H1 (cell line): ENCODE measurements around the gene CEP57. TPM values are rescaled to one million over a fixed set of nuclear protein-coding genes. Genes with fewer than 3 reads are reported as not detected.

ENCODE experiments used
- CTCF ChIA-PET: fragments of 300-600 bp; sonication (Branson Sonifier 250); formaldehyde crosslinking; loops from one replicate; lab custom pipeline; 2021; ENCODE audit not compliant: partially characterized antibody; lab: Charles Lee
- POLR2A ChIA-PET: fragments of 300-600 bp; sonication (Branson Sonifier 250); formaldehyde crosslinking; loops from one replicate; lab custom pipeline; 2021; ENCODE audit warnings: inconsistent platforms; ENCODE audit not compliant: partially characterized antibody; lab: Charles Lee
- DNase-seq, 2 experiments: peaks; one replicate each; pipeline versions ENCODE4 v3.0.0 to v3.0.0-alpha.2; 2010 to 2022; ENCODE audit warnings: low spot score in 2 of 2, low read depth in 1 of 2, mixed read lengths in 1 of 2
- FAIRE-seq: peaks from 2 replicates; lab custom pipeline; 2011; peaks lifted over from hg19 to GRCh38; lab: Jason Lieb, UNC
- H2AFZ ChIP-seq: 2 replicates; pipeline ENCODE4 v1.8.1; 2012; ENCODE audit warnings: low read length, inconsistent platforms
- H2AK5ac ChIP-seq: 2 replicates; pipeline ENCODE4 v1.6.1; 2013; ENCODE audit warnings: low read depth, low read length
- H2BK120ac ChIP-seq: replicated peaks from 2 replicates; pipeline ENCODE3; 2013; ENCODE audit warnings: low read depth, low read length, inconsistent platforms
- H2BK12ac ChIP-seq: 2 replicates; pipeline ENCODE4 v1.6.1; 2013; ENCODE audit warnings: low read depth, low read length
- H2BK15ac ChIP-seq: 2 replicates; pipeline ENCODE4 v1.6.1; 2013; ENCODE audit warnings: low read length
- H2BK20ac ChIP-seq: 2 replicates; pipeline ENCODE4 v1.6.1; 2013; ENCODE audit warnings: low read length
- H2BK5ac ChIP-seq: 2 replicates; pipeline ENCODE4 v1.6.1; 2013; ENCODE audit warnings: low read depth, low read length
- H3K14ac ChIP-seq: 2 replicates; pipeline ENCODE4 v1.6.1; 2013; ENCODE audit warnings: inconsistent platforms; ENCODE audit not compliant: insufficient read length
- H3K18ac ChIP-seq: 2 replicates; pipeline ENCODE4 v1.6.1; 2013; ENCODE audit warnings: low read length; ENCODE audit errors: extremely low read depth
- H3K23ac ChIP-seq: 2 replicates; pipeline ENCODE4 v1.6.1; 2013; ENCODE audit warnings: inconsistent platforms; ENCODE audit not compliant: insufficient read length
- H3K23me2 ChIP-seq: 2 replicates; pipeline ENCODE4 v1.6.1; 2013; ENCODE audit warnings: low read depth, low read length
- H3K27ac ChIP-seq: 2 replicates; pipeline ENCODE4 v1.6.1; 2011; ENCODE audit warnings: low read depth, low read length, inconsistent platforms
- H3K27me3 ChIP-seq, 4 experiments: replicated peaks in 1 of 4; 1 replicate in 1 of 4; 2 replicates in 3 of 4; pipeline versions ENCODE4 v1.6.1 to v1.8.1; 2011 to 2013; ENCODE audit warnings: low read length in 3 of 4, mild to moderate bottlenecking in 3 of 4, inconsistent platforms in 2 of 4, mixed read lengths in 2 of 4, moderate library complexity in 1 of 4; ENCODE audit not compliant: control insufficient read depth in 3 of 4, insufficient read depth in 3 of 4; ENCODE audit errors: extremely low read depth in 1 of 4
- H3K36me3 ChIP-seq, 4 experiments: 2 replicates each; pipeline versions ENCODE4 v1.6.1 to v1.8.1; 2011 to 2013; ENCODE audit warnings: mild to moderate bottlenecking in 4 of 4, low read length in 3 of 4, moderate library complexity in 2 of 4, control low read depth in 1 of 4, inconsistent platforms in 1 of 4; ENCODE audit not compliant: insufficient read depth in 4 of 4, control insufficient read depth in 2 of 4
- H3K4ac ChIP-seq: replicated peaks from 2 replicates; pipeline ENCODE3; 2013; ENCODE audit warnings: low read length, low read depth, mixed read lengths, inconsistent platforms; ENCODE audit not compliant: insufficient read length
- H3K4me1 ChIP-seq, 4 experiments: replicated peaks in 1 of 4; 1 replicate in 1 of 4; 2 replicates in 3 of 4; pipeline versions ENCODE4 v1.6.1 to v1.8.1; 2011 to 2013; ENCODE audit warnings: low read length in 3 of 4, inconsistent platforms in 2 of 4, mixed read lengths in 1 of 4; ENCODE audit not compliant: insufficient read depth in 4 of 4, control insufficient read depth in 3 of 4
- H3K4me2 ChIP-seq, 2 experiments: 2 replicates each; pipeline versions ENCODE4 v1.6.1 to v1.8.1; 2011 to 2013; ENCODE audit warnings: low read depth in 2 of 2, low read length in 2 of 2, control low read depth in 1 of 2, inconsistent platforms in 1 of 2, mild to moderate bottlenecking in 1 of 2; ENCODE audit not compliant: insufficient read depth in 1 of 2
- H3K4me3 ChIP-seq, 4 experiments: fragments of 200-600, 300-600 bp in 1 of 4; sonication (generic), shearing (Covaris generic), sonication (Bioruptor Twin) in 1 of 4; 2 replicates each; pipeline versions ENCODE4 v1.5.1 to v1.8.1; 2011 to 2016; ENCODE audit warnings: low read length in 4 of 4, low read depth in 3 of 4, control low read depth in 2 of 4, inconsistent platforms in 2 of 4, mild to moderate bottlenecking in 2 of 4, mixed read lengths in 1 of 4, moderate library complexity in 1 of 4; ENCODE audit not compliant: insufficient read depth in 2 of 4; ENCODE audit errors: extremely low read depth in 1 of 4
- H3K56ac ChIP-seq: replicated peaks from 2 replicates; pipeline ENCODE3; 2013; ENCODE audit warnings: low read depth, mild to moderate bottlenecking, mixed read lengths, low read length, inconsistent platforms; ENCODE audit not compliant: insufficient read length
- H3K79me1 ChIP-seq: 2 replicates; pipeline ENCODE4 v1.6.1; 2013; ENCODE audit warnings: low read depth, low read length, control low read depth
- H3K79me2 ChIP-seq, 2 experiments: 2 replicates each; pipeline versions ENCODE4 v1.6.1 to v1.8.1; 2012 to 2013; ENCODE audit warnings: low read length in 2 of 2, mild to moderate bottlenecking in 2 of 2, inconsistent platforms in 1 of 2; ENCODE audit not compliant: insufficient read depth in 2 of 2, control insufficient read depth in 1 of 2
- H3K9ac ChIP-seq, 4 experiments: replicated peaks in 1 of 4; 1 replicate in 1 of 4; 2 replicates in 3 of 4; pipeline versions ENCODE4 v1.6.1 to v1.8.1; 2011 to 2013; ENCODE audit warnings: low read depth in 3 of 4, low read length in 3 of 4, control low read depth in 2 of 4, mild to moderate bottlenecking in 2 of 4, moderate library complexity in 2 of 4, inconsistent platforms in 1 of 4; ENCODE audit errors: extremely low read depth in 1 of 4
- H3K9me3 ChIP-seq, 2 experiments: 2 replicates each; pipeline versions ENCODE4 v1.6.1 to v1.8.1; 2012 to 2013; ENCODE audit warnings: mild to moderate bottlenecking in 2 of 2, moderate library complexity in 2 of 2, control low read depth in 1 of 2, inconsistent platforms in 1 of 2, low read depth in 1 of 2, low read length in 1 of 2, mixed read lengths in 1 of 2; ENCODE audit not compliant: insufficient read depth in 2 of 2
- H4K20me1 ChIP-seq, 2 experiments: replicated peaks in 1 of 2; 2 replicates each; pipeline versions ENCODE3 to v1.8.1; 2011 to 2013; ENCODE audit warnings: inconsistent platforms in 2 of 2, low read length in 2 of 2, mild to moderate bottlenecking in 1 of 2; ENCODE audit not compliant: insufficient read depth in 2 of 2, control insufficient read depth in 1 of 2
- H4K5ac ChIP-seq: 2 replicates; pipeline ENCODE4 v1.6.1; 2013; ENCODE audit warnings: low read length, low read depth, mixed read lengths, inconsistent platforms; ENCODE audit not compliant: insufficient read length
- H4K8ac ChIP-seq: 2 replicates; pipeline ENCODE4 v1.8.0; 2013; ENCODE audit warnings: mild to moderate bottlenecking, moderate library complexity, low read length, inconsistent platforms; ENCODE audit not compliant: insufficient read depth; ENCODE audit errors: extremely low read depth
- H4K91ac ChIP-seq: replicated peaks from 2 replicates; pipeline ENCODE3; 2013; ENCODE audit warnings: low read length, mixed read lengths, inconsistent platforms; ENCODE audit not compliant: insufficient read length
- GTF2F1 ChIP-seq: IDR thresholded peaks from 2 replicates; pipeline ENCODE4 v1.6.1; 2012; ENCODE audit warnings: low read depth, low read length, improper control_type of control experiment, borderline replicate concordance
- KDM4A ChIP-seq: IDR thresholded peaks from one replicate; pipeline ENCODE4 v1.7.1; 2012; ENCODE audit warnings: low read depth, mild to moderate bottlenecking, moderate library complexity, low read length, inconsistent platforms; ENCODE audit not compliant: severe bottlenecking
- SIX5 ChIP-seq: IDR thresholded peaks from 2 replicates; pipeline ENCODE4 v1.6.1; 2011; ENCODE audit warnings: mild to moderate bottlenecking, low read depth, low read length
- WGBS, 2 experiments: shearing (Covaris generic) in 1 of 2; methylation state at CpG; one replicate each; pipeline versions ENCODE4 v1.1.6 to v1.1.7; 2013 to 2015; ENCODE audit warnings: low lambda C conversion rate in 2 of 2, mixed read lengths in 2 of 2, inconsistent platforms in 1 of 2, low coverage in 1 of 2, missing lambda C conversion rate in 1 of 2; ENCODE audit not compliant: insufficient replicate concordance in 2 of 2, insufficient coverage in 1 of 2, insufficient read length in 1 of 2; ENCODE audit errors: extremely low coverage in 1 of 2, missing lambda C conversion rate in 1 of 2; 5-methylcytosine and 5-hydroxymethylcytosine counted together
- polyA plus RNA-seq, 7 experiments: library from polyadenylated mRNA; depleted of rRNA in 3 of 7; stranded (reverse) in 5 of 7; unstranded in 2 of 7; fragments of >200 nt in 5 of 7; fragments of 200-250 nt in 2 of 7; gene quantifications; 1 replicate in 5 of 7; 2 replicates in 1 of 7; 4 replicates in 1 of 7; pipeline versions ENCODE4 v1.2.1 to v1.2.3, GENCODE V29; 2011 to 2013; ENCODE audit warnings: missing spikeins in 2 of 7, mixed read lengths in 2 of 7
- total RNA-seq: library from RNA; stranded (reverse); fragmentation: NEBNext Ultra II Directional; extraction: Animal tissue kit (Norgen Biotek cat#: 25700); gene quantifications from 2 replicates; pipeline ENCODE4 v1.2.1, GENCODE V29; 2021
- TF ChIP-seq, protein P1 (sequence below): IDR thresholded peaks from 2 replicates; pipeline ENCODE4 v1.6.1; 2011; ENCODE audit warnings: low read depth, mild to moderate bottlenecking, low read length; ENCODE audit not compliant: insufficient read depth

CEP57 gene
- total and polyA plus RNA-seq, 2 of the 8 experiments (the other 6 are each of a cell fraction or from before 2014, with no cell fraction given) = 26.3 to 72.7 TPM

DNA sequence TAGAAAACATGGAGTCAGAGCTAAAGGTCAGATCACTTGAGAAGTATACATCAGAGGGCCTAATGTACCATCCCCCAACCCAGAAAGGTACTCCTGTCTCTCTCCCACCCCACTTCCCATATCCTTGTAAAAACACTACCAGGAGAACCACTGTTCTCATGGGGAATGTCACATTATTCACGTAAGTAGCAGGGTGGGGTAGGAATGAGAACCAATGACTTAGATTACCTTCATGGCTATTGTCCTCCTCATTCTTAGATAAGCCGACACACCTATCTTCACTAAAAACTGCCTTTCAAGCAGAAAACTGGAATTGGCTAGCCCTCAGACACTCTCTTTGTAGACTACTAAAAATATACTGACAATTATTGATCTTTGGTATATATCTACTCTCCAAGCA is 63.6 kb downstream of the CEP57 start:
- H4K8ac ChIP-seq = no peak overlapping the region
- FAIRE-seq = no peak
- ChIA-PET POLR2A (no interaction called here), CTCF (interaction anchor here (1.4 to 2.8 kb wide), 2 partner anchors 9 to 572 kb away, joined by 3 to 10 read pairs; no protein-coding TSS in a partner anchor)
- H3K4me3 ChIP-seq = no peak overlapping the region
- WGBS, 2 experiments = 92% methylated on average over 2 of the region's 2 CpGs; no CpG with 5 or more reads in 1 of the 2 experiments
- no peak overlapping the region for H3K23ac ChIP-seq
- H3K9me3 ChIP-seq = no peaks in the 10 kb centered on the region
- no peak overlapping the region for H4K5ac ChIP-seq
- no peak overlapping the region for H3K18ac ChIP-seq
- H3K9ac ChIP-seq = no peak overlapping the region
- H3K79me2 ChIP-seq = no peaks in the 10 kb centered on the region
- H3K27me3 ChIP-seq = no peaks in the 10 kb centered on the region
- no peaks in the 10 kb centered on the region for H3K4me1 ChIP-seq
- H4K20me1 ChIP-seq = no peaks in the 10 kb centered on the region
- peaks cover 0 to 19% (median 3%) of the 10 kb centered on the region in 4 experiments; a peak in 3 of 8 replicates for H3K36me3 ChIP-seq
- no peak overlapping the region for H2AK5ac ChIP-seq
- no peak overlapping the region for H2BK20ac ChIP-seq
- no peak overlapping the region for H2BK12ac ChIP-seq
- no peak overlapping the region for H3K14ac ChIP-seq
- DNase-seq = no peak
- H3K23me2 ChIP-seq = no peaks in the 10 kb centered on the region
- no peak overlapping the region for H4K91ac ChIP-seq
- no peak overlapping the region for H3K4me2 ChIP-seq
- no peak overlapping the region for H3K27ac ChIP-seq
- no peak overlapping the region for H2AFZ ChIP-seq
- no peak for TF ChIP-seq GTF2F1
- no peak for TF ChIP-seq KDM4A
- no peak for TF ChIP-seq SIX5
- TF ChIP-seq, protein P1, sequence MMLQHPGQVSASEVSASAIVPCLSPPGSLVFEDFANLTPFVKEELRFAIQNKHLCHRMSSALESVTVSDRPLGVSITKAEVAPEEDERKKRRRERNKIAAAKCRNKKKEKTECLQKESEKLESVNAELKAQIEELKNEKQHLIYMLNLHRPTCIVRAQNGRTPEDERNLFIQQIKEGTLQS = no peak
- H2BK120ac ChIP-seq = no peak overlapping the region
- H3K79me1 ChIP-seq = no peaks in the 10 kb centered on the region
- H2BK5ac ChIP-seq = no peak overlapping the region
- no peak overlapping the region for H2BK15ac ChIP-seq
- H3K4ac ChIP-seq = no peak overlapping the region
- H3K56ac ChIP-seq = no peak overlapping the region
